Activated CD8-positive, alpha-beta memory T cell treated with anti-CD3 and anti-CD28 coated beads for 1 hour (primary cell): ENCODE results near the gene OVOL1.

Source experiments
- DNase-seq, 2 donors: peaks; one replicate each; pipeline ENCODE4 v3.0.0-alpha.2; 2020; ENCODE audit warnings: low read depth in 1 of 2; ENCODE audit errors: extremely low read depth in 1 of 2

The OVOL1 gene

DNA sequence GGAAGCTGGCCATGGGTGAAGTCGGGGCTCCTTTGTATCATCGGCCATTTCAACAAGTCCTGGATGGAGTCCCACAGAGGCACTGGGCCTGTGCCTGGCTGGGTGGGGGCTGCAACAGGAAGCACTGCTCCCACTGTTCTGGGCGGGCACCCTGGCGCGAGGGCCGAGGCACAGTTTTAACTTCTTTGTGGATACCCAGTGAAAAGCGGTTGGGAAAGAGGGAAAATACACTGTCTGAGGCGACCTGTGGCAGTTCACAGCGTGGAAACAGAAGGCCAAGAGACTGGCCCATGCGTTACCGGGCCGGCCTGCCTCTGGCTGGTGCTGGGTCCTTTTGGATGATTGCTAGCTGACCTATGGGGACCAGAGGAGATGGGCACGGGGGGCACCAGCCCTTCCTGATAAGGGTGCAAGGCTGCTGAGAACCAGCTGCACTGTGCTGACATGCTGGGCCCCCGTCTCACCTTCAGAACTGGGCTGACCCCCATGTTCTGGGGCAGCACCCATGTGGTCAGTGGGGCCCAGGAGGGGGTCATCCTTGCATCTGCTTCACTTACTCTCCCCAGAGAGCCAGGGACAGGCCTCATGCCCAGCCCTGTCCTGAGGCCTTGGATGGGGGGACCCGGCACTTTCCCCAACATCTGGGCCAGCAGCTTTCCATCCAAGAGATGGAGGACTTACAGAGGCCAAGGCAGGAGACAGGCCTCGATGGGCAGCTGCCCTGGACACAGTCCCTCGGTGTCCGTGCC is 4.2 kb downstream of the OVOL1 start:
- no peak for DNase-seq

DNA sequence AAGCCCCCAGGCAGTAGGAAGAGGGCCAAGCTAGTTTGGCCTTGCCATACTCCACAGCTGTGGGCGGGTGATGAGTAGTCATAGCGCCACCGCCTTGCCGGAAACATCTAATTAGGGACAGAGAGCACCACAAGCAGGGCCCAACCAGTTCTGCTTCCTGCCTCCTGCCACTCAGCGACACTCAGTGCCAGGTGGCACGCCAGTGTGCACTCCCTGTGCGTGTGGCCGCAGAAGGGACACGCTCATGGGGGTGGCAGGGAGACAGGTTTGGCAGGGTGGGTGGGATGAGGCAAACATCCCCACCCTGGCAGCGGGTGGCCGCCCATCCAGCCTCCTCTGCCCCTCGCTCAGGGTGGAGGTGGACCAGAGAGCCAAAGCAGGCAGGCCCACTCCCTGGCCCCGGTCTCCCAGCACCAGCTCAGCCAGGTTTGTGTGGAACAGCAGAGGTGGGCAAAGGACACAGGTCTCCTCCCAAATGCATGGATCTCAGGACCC is 4.9 kb downstream of the OVOL1 start:
- no peak for DNase-seq

DNA sequence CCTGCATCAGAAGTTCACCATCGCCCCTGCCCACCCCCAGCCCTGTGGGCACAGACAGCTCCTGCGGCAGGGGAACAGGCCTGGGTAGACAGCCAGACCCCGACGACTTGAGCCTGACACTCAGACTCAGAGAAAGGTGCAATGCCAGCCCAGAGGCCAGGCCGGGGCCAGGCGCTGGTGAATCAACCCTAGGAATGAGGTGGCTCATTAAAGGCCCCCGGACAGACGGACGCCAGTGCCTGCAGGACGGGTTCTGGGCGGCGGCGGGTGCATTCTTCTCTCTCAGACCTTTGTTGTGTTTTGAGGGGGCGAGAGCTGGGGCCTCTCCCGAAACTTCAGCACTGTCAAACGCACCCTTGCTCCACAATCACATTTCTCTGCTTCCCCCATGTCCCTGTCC is 5.6 kb downstream of the OVOL1 start:
- no peak for DNase-seq

DNA sequence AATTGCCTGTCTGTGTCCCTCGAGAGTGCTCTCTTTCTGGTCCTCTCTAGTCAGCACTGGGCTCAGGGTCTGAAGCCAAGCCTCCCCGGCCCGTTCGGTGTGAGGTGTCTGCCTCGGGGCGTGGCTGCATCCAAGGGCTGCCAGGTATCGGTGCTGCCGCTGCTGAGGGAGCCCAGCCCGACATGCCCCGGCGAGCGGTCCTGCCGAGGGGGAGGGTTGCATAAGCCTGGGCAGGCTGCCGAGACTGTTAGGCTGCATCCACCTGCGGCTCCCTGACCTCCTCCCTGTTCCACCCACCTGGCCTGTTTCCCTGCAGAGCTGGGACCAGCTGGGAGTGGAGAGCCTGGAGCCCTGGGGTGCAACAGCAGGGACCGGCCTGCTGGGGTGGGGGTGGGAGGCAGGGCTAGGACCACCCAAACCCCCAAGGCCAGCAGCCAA is 6.3 kb downstream of the OVOL1 start:
- no peak for DNase-seq

DNA sequence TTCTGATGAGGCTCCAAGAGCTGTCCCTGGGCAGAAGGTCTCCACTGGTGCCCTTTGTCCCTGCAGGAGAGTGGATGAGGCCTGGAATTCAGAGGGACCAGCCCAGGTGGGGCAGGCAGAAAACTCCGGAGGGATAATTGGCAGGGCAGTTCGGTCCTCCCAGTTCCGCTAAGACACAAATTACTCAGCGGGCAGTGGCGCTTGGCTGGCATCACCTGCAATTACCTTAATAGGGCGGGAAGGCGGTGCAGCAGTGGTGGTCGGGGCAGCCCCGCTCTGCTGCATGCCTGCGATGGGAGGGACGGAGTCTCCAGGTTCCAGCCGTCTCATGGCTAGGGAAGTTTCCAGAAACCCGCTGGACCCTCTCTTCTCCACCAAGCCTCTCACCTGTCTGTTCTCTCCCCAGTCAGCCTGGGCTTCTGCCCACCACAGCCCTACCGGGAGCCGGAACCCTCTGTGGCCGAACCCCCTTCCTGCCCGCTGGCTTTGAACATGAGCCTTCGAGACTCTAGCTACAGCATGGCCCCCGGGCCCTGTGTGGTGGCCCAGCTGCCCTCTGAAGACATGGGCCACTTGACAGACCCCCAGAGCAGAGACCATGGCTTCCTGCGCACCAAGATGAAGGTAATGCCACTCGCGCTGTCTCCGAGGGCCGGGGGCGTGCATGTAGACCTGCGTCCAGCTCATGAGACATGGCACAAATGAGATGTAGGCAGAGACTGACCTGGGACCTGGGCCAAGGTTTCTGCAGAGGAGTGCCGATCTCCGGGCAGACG is 7.0 kb downstream of the OVOL1 start:
- no peak for DNase-seq

DNA sequence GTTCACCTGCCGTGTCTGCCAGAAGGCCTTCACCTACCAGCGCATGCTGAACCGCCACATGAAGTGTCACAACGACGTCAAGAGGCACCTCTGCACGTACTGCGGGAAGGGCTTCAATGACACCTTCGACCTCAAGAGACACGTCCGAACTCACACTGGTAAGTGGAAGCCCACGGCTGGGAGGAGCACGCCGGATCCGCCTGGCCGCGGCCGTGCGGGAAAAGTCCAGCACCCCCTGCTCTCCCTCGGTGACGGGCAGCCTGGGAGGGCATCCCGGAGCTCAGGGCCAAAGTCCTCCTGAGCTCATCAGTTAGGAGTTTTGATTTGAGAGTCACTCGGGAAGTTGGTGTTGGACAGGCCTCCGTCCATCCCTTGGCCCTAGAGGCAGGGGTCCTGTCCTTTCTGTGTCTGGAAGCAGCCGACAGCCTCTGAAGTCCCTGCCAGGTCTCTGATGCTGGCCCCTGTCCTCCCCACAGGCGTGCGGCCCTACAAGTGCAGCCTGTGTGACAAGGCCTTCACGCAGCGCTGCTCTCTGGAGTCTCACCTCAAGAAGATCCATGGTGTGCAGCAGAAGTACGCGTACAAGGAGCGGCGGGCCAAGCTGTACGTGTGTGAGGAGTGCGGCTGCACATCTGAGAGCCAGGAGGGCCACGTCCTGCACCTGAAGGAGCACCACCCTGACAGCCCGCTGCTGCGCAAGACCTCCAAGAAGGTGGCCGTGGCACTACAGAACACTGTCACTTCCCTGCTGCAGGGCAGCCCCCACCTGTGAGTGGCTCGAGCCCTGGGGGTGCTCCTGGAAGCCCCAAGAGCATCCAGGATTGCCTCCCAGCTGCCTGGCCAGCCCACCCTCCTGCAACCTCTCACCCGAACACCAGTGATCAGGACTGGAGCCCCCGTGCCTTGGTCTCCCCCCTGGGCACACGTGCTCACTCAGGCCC is 8.0 kb downstream of the OVOL1 start:
- DNase-seq = no peak

DNA sequence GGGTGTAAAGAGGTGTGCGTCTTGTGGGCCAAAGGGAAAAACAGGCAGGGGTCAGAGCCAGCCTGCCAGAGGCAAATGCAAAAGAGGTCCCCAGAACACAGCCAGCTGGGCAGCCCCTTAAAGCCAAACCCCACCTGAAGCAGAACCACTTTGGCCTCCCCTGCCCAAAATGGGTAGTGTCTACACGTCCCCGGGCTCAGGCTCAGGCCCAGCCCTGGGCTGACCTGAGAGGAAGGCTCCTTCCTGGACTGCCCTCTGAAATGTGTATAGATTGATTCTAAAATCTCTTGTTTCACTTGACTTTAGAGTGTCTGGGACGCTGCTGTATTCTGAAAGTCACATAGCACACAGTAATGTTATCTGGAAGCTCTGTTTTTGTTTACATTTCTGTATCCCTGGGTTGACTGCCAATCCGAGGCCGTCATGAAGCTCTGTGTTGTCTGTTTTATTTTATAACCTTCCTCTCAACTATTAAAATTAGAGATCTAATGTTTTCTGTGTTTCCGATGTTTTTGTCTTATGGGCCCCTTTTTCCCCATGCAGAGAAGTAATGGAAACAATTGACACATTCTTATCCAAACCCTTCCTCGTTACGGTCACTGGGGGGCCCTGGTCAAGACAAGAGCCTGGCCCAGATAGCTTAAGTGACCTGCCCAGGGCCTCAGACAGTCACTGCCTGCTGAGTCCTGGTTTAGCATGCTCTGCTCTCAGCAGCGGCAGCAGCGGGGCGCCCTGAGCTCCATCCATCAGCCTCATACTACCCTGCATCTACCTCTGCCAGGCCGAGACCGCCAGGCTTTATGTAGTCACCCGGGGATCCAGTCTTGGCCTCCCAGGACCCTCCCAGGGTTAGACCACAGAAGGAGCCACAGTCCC is 10.1 kb downstream of the OVOL1 start:
- DNase-seq = no peak

DNA sequence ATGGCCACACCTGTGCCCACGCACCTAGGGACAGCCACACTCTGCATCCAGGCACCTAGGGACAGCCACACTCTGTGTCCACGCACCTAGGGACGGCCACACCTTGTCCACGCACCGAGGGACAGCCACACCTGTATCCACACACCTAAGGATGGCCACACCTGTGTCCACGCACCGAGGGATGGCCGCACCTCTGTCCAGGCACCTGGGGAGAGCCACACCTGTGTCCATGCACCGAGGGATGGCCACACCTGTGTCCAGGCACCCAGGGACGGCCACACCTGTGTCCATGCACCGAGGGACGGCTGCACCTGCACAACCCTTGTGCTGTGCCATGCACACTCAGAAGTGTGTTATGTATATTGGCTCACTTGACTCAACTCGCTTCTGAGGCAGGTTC is 10.8 kb downstream of the OVOL1 start:
- no peak for DNase-seq

DNA sequence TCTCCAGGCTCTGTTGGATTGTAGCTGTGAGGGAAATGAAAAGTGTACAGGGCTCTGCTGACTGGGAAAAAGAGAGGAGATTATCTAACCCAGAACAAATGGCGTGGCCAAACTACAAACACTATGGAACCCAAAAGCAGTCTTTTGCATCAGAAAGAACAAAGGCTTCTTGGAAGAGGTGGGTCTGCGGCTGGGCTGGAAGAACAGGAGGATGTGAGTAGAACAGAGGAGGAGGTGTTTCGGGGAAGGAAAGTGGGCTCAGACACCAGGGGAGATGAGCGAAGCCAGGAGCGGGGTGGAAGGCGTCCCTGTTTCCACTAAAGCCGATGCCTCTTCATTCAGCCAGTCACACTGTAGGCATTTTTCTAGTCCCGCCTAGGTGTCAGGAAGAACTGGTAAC is 12.0 kb downstream of the OVOL1 start:
- no peak for DNase-seq

DNA sequence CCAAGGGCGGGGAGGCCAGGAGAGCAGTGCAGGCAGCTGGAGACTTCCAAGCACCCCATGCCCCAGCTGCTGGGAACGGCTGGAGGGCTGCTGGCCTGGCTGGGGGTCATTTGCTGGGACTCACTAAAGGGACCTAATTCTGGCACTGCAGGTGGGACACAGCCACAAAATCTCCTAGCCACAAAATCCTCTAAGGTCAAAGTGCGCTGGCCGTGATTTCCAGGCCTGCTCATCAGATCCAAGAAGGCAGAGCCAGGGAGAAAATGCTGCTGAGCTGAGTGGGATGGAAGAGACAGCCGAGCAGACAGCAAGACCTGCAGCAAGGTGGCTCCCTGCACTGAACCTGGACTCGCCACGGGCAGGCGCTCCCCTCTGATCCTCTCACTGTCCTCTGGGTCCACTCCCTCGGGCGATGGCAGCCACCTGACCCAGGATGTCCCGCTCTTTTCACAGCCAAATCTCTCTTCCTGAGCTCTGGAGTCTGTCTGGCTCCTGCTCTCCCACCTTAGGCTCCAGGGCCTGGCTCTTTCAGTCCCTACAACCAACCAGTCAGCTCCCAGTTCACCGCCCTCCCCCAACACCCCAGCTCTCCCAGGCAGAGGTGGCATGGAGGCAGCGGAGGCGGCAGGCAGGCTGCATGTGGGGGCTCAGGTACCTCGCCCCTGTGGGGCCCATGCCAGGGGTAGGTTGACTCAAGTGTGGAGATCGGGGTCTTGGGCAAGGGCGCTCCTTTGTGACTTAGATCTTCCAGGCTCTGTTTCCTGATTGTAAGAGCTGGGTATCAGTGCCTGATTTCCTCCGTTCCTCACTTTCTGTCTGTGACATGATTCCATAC is 14.5 kb downstream of the OVOL1 start:
- no peak for DNase-seq

DNA sequence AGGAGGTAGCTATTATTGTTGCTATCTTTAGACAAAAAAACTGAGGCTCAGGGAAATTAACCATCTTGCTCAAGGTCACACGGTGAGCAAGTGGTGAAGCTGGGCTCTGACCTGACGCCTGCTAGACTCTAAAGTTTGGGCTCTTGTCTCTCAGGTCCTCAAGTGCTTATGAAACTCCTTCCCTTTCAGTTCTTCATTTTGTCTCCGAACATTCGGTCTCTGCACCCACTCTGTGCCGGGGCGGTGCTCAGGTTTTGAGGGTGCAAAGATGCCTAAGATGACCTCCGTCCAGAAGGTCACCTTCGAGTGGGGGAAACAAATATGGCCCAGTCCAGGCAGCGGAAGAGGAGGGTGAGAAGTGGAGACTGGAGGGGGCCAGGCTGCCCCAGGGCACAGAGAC is 16.0 kb downstream of the OVOL1 start:
- no peak for DNase-seq

DNA sequence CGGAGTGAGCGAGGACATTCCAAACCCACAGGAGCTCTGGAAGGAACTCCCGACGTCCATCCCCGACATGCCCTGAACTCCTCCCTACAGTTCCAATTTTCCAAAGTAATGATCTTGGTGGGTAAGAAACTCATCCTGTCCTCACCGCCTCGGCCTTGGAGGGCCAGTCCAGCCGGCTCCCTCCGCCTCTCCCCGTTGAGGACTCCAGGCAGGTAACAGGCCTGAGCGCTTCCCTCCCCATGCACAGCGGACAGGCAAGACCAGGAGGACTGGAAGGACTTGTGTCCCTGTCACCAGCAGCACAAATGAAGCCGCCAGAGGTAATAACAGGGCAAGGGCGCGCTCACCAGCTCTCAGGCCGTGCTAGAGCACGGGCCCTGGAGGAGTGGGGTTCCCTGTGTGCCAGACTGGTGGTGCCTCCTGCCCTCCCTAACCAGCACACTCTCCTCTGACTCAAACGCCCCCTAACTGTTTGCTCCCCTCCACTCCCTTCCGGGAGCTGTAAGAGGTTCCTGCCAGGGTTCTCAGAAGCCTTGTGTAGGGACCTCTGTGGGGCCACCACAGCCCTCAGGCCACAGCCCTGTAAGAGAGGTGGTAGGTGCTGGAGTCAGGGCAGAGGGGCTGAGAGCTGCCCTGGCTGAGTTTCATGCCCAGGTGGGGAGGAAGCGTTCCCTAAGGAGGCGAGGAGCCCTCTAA is 17.1 kb downstream of the OVOL1 start:
- DNase-seq = no peak

DNA sequence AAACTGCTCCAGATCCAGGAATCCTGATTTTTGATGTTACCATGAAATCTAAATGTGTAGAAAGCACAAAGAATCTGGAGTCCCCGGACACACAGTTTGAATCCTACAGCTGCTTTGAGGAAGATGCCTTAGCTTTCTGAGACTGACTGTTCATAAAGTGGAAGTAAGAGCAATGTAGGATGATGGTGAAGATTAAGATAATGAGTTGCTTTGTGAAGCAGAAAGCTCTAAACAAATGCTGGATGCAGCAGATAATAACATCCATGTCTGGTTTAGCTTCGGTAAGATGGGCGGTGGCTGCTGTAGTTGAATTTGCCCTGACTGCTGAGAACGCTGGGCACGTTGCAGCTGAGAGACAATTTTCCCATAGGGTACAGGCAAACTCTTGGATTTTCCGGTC is 20.1 kb downstream of the OVOL1 start:
- DNase-seq = no peak

DNA sequence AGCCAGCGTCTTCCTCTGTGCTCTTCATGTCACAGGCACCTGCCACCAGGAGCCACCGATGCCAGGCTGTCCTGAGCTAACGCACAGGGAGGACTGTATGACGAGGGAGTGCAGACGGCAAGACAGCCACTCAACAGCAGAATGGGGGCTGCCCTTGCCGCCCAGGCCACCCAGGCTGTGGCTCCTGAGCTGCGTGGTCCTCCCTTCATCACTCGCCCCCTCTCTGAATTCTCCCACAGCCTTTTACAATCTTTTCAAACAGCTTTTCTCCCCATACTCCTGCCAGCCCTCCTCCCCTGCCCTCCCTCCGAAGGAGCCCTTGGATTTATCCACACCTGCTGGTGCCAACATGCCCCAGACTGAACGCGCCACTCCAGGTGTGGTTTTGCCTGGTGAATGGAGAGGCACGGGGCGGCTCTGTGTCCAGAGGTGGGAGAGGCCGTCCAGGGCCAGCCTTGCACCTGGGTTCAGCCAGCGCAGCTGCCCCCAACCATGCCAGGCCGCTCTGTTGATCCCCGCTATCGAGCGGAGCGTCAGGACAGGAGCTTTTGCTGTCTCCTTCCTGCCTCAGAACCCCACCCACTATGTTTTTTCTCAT is 22.0 kb downstream of the OVOL1 start:
- DNase-seq = no peak

DNA sequence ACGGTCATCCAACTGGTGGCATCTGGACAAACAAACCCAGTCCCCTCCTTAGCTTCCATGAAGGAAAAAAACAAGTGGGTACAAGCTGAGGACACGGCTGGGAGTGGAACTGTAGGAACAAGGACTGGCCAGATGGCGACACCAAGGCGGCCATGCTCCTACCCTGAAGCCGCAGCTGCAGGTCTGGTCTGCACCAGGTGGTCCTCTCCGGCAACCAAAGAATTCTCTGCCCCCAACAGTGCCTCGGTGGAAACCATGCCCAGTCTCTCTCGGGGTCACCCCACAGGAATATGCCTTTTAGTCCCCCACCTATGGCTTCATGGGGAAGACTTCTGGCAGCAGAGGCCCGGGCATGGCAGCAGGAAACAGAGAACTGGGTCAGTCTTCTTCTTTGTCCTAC is 22.6 kb downstream of the OVOL1 start:
- DNase-seq = no peak

DNA sequence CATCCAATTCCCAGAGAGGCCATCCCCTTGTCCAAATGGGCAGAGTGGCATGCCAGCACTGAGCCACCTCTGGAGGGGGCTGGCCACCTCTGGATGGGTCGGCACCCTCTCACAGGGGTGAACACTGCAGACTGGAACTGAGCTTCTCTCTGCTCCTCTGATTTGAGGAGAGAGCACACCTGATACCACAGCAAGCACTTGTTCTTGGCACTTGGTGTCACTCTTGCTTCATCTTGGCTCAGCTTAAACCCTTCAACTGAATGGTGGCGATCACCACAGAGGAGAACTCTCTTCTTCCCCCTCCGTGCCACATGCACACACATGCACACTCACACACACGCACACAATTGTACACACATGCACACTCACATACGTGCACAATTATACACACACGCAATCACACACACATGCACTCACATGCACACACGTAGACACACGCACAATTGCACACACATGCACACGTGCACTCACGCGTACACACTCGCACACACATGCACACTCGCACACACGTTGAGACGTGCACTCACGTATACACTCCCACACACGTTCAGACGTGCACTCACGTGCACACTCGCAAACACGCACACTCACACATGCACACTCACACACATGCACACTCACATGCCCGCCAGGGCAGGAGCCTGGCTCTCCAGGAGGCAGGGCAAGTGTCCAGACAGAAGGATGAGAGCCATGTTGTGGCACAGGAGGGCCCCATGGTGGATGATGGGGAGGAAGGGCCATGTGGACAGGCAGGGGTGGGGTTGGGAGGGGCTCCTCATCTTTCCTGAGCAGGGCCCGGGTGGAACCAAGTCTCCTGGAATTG is 23.4 kb downstream of the OVOL1 start:
- DNase-seq = no peak

DNA sequence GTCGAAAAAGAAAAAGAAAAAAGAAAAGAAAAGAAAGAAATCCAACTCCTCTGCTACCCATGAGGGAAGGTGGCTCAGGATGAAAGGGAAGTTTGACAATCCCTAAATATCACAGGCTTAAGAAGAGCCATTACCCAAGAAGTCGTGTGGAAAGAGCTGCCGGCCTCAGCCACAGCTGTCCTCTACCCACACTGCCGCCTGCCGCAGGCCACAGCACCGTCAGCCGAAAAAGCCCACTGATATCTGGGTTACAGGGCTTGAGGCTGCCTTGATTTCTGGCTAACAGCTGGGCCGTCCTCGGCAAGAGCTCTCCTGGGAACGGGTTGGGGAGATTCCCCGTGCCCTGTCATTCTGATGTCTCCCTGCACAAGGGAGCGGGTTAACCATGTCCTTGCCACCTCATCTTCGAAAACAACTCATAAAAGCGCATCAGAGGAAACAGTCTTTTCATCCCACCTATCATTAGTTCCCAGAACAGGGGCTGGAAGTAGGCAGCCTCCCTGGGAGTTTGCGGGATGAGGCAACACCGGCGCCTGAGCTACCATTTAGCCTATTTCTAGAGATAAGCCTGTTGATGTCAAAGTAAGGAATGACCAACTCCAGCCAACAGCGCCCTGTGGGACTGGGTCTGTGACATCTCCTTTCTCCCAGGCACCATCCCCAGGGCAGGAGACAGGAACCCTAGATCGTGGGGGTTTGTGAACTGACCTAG is 25.1 kb downstream of the OVOL1 start:
- DNase-seq = no peak
